CD4-positive, alpha-beta T cell treated with Interleukin-10 for 1 hour (primary cell): Measurements from ENCODE around the gene MED12L.
"Not testable (repeated sequence)": the region's sequence is repeated elsewhere in the genome, so short reads cannot be mapped to it uniquely, and the experiment has no call there.

Experiments
- DNase-seq: peaks from one replicate; pipeline ENCODE4 v3.0.0-alpha.2; 2020

Gene MED12L

GRCh38 chr3:151392191-151392590, 306.7 kb downstream of the MED12L start:
- not testable (repeated sequence) for DNase-seq

- DNase-seq: no peak
These were observed 307.8 kb downstream of the MED12L start for GRCh38 chr3:151393146-151393830.

GRCh38 chr3:151393941-151394340, 308.5 kb downstream of the MED12L start:
- no peak for DNase-seq

- DNase-seq: no peak
These were observed 309.1 kb downstream of the MED12L start for GRCh38 chr3:151394611-151395010.

- no peak for DNase-seq
These were observed 310.3 kb downstream of the MED12L start for GRCh38 chr3:151395806-151396205.

- DNase-seq: no peak
These were observed 313.4 kb downstream of the MED12L start for GRCh38 chr3:151398895-151399294.

- DNase-seq: no peak
These were observed 314.9 kb downstream of the MED12L start for GRCh38 chr3:151400341-151400740.

GRCh38 chr3:151402349-151402748, 316.9 kb downstream of the MED12L start:
- DNase-seq: no peak

GRCh38 chr3:151403246-151403645, 317.8 kb downstream of the MED12L start:
- no peak for DNase-seq

GRCh38 chr3:151404316-151404715, 318.9 kb downstream of the MED12L start:
- no peak for DNase-seq

GRCh38 chr3:151407928-151408327, 322.5 kb downstream of the MED12L start:
- no peak for DNase-seq

- no peak for DNase-seq
These were observed 325.6 kb downstream of the MED12L start for GRCh38 chr3:151410891-151411559.

- no peak for DNase-seq
These were observed 327.5 kb downstream of the MED12L start for GRCh38 chr3:151412989-151413388.

- DNase-seq: no peak
These were observed 329.8 kb downstream of the MED12L start for GRCh38 chr3:151415289-151415688.

- DNase-seq: no peak
These were observed 334.3 kb downstream of the MED12L start for GRCh38 chr3:151419806-151420205.

GRCh38 chr3:151421938-151422337, 336.5 kb downstream of the MED12L start:
- DNase-seq: no peak

GRCh38 chr3:151423091-151423490, 337.6 kb downstream of the MED12L start:
- no peak for DNase-seq

GRCh38 chr3:151425627-151426340, 340.3 kb downstream of the MED12L start:
- no peak for DNase-seq

GRCh38 chr3:151426341-151426657, 340.8 kb downstream of the MED12L start:
- no peak for DNase-seq

GRCh38 chr3:151428386-151428785, 342.9 kb downstream of the MED12L start:
- DNase-seq: no peak

GRCh38 chr3:151430821-151431484, 345.5 kb downstream of the MED12L start:
- no peak for DNase-seq

- no peak for DNase-seq
These were observed 346.5 kb downstream of the MED12L start for GRCh38 chr3:151431940-151432339.

GRCh38 chr3:151432616-151433372, 347.3 kb downstream of the MED12L start:
- DNase-seq: no peak
